ENCODE data around the gene TRAPPC2.

TRAPPC2 gene

DNA sequence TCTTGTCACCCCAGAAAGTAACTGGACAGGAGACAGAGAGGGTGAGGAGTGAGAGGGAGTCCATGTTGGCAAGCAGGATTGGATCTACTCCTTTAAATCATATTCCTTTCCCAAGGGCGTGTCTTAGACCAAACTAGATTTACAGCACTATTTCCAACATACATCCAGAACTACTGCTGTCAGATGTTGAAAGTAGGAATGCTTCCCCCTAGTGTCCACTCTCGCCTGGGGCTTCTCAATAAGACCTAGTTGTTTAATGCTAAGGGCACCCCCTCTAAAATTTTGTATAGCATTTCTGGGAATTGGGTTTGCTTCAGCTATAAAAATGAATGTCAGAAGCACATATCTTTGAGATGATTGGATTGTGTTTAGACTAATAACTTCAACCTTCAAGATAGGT is 13.4 kb upstream of the TRAPPC2 start:
- TF ChIP-seq, protein P1, sequence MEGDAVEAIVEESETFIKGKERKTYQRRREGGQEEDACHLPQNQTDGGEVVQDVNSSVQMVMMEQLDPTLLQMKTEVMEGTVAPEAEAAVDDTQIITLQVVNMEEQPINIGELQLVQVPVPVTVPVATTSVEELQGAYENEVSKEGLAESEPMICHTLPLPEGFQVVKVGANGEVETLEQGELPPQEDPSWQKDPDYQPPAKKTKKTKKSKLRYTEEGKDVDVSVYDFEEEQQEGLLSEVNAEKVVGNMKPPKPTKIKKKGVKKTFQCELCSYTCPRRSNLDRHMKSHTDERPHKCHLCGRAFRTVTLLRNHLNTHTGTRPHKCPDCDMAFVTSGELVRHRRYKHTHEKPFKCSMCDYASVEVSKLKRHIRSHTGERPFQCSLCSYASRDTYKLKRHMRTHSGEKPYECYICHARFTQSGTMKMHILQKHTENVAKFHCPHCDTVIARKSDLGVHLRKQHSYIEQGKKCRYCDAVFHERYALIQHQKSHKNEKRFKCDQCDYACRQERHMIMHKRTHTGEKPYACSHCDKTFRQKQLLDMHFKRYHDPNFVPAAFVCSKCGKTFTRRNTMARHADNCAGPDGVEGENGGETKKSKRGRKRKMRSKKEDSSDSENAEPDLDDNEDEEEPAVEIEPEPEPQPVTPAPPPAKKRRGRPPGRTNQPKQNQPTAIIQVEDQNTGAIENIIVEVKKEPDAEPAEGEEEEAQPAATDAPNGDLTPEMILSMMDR (IDR thresholded peaks at IDR 0.05), result peak; percentile 32; the same call in 1 of the 2 replicates

DNA sequence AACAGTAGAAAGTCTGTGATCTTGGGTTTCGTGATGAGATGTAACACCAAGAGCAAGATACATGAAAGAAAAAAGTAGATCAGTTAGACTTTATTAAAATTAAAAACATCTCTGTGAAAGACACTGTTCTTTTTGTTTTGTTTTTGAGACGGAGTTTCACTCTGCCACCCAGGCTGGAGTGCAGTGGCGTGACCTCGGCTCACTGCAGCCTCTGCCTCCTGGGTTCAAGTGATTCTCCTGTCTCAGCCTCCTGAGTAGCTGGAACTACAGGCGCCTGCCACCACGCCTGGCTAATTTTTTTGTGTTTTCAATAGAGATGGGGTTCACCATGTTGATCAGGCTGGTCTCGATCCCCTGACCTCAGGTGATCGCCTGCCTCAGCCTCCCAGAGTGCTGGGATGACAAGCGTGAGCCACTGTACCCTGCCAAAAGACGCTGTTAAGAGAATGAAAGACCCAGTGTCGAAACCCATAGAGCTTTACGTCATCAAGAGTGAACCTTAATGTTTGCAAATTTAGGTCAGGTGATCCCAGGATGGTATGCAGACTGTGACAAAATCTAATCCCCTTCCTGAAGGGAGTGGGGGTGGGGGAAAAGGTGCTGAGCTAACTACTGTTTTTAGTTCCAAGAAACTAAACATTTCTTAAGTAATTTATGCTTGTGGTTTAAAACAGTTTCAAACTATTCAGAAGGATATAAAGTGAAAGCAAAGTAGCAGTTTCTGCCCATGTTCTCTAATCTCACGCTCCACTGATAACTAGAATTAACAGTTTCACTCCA is 8.2 kb upstream of the TRAPPC2 start:
- TF ChIP-seq, protein P1 (IDR thresholded peaks at IDR 0.05), result no peak

DNA sequence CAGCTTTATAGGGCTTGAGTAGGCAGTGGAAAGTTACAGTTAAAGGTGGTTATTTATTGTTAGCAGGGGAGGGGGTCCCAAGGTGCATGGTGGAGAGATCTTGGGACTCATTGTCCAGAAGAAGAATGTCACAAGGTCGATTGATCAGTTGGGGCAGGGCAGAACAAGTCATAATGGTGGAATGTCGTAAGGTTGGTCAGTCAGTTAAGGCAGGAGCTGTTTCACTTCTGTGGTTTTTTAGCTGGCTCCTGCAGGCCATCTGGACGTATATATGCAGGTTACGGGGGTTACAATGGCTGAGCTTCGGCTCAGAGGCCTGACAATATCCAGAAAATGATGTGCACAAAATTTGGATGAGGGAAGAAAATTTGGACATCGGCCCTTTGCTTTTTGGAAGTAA is 7.3 kb upstream of the TRAPPC2 start:
- TF ChIP-seq, protein P1 (IDR thresholded peaks at IDR 0.05), result no peak

DNA sequence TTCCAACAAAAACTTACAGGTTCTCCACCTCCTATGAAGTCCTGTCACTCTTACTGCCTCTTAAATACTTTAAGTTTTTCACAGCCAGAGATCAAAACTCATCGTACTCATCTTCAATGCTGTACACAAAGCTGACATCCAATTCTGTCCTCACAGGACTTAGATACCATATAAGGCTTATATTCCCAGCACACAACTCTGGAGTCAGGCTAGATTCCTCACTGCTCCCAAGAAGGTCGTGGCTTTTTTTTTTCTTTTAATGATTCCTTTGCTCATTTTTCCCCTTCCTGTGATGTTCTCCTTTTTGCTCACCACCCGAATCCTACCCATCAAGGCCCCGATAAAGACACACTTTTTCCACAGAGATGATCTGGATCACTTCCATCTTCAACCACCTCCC is 914 bp downstream of the TRAPPC2 start:
- TF ChIP-seq, protein P1 (IDR thresholded peaks at IDR 0.05), result no peak

DNA sequence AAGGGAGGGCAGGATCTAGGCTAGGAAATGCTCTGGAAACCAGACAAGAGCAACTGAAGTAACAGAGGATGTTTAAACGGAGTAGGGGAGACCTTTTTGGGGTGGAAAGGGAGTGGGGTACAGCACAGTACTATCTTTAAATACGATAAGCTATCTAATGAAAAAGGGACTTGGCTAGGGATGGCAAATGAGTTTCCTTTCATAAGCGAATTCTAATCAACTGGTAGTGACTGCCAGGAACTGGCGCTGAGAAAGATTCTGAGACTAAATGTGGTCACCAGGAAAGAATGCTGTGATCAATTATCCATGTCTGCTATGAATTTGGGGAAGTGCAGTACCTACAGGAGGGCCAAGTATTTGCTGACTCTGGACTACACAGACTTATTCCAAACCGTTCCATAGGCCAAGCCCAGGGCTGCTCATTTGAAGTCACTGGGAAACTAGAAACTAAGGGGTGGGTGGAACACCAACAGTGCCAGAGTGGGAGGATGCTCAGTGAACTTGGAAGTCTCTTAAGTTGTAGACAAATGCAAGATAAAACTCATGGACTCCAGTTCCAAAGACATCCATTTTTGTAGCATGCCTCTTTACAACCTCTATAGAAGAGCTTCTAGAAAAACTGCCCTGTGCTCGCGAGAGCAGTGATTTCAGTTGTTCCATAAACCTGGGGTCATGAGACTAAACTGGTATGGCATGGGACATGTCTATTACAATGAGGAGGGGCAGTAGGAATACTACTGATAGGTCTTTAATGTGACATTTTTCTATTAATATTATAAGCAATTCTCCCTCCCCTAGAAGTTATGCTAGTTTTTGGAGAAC is 2.0 kb downstream of the TRAPPC2 start:
- TF ChIP-seq, protein P1 (IDR thresholded peaks at IDR 0.05), result no peak

DNA sequence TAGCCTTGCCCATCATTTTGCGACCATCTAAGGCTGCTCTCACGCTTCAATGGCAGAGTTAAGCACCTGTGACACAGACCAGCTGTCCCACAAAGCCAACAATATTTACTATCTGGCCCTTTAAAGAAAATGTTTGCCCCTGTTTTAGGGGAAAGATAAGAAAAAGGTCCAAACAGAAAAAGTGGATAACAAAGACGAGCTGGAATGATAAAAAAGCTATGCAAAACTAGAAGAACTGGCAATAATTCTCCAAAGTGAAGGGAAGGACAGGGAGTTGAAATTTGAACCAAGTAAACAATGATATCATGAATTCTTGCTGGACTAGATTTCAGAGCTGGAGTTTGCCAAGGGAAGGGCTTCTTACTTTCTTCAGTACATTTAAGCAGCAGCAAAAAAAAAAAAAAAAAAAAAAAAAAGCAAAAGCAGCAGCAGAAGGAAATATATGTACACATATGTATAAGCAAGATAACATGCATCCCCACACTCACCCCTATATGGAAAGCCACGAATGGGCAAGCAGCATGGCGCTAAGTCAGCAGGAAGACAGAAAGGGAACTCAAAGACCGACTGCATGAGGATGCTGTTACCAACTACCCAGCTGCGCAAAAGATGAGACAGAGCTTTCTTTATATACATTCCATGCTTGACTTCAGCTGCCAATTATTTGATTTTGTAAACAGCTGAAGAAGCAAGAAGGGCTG is 12.5 kb downstream of the TRAPPC2 start:
- TF ChIP-seq, protein P1 (IDR thresholded peaks at IDR 0.05), result no peak

DNA sequence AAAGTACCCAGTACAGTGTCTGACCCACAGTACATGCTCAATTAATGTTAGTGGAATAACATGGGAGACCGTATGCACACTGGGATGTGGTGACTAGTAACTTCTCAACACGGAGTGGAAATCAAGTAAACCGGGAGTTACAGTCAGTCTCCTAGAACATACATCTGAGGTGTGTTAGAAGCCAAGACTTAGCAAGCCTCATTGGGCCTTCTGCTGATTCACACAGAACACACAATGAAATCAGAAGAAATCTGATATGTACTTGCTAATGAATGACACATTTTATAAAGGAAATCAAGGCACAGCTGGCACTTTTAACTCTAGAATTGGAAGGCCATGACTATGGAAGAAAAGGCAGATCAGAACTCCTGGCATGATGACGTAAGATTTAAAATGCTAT is 13.0 kb downstream of the TRAPPC2 start:
- TF ChIP-seq, protein P1 (IDR thresholded peaks at IDR 0.05), result no peak
